CD4-positive, alpha-beta T cell treated with Interleukin-15 for 4 hours (primary cell): ENCODE results near the gene CCNF.

ENCODE experiments used
- DNase-seq: peaks from one replicate; pipeline ENCODE4 v3.0.0-alpha.2; 2020; ENCODE audit warnings: low spot score

Gene CCNF

GRCh38 chr16:2501946-2502895 lies 73.0 kb downstream of the CCNF start:
- DNase-seq = no peak

- DNase-seq = no peak
Observed at GRCh38 chr16:2505695-2506094, 76.4 kb downstream of the CCNF start.

GRCh38 chr16:2507052-2507659 lies 77.9 kb downstream of the CCNF start:
- DNase-seq = no peak

GRCh38 chr16:2507665-2508064 lies 78.4 kb downstream of the CCNF start:
- DNase-seq = no peak
